DND-41 (cell line): Measurements from ENCODE around the gene NRG2.

ENCODE experiments used
- ATAC-seq: fragments of 200-7000 bp; cut with Tn5 transposase; 3 replicates; pipeline ENCODE4 v1.9.1; 2021; ENCODE audit warnings: low read depth; ENCODE audit not compliant: insufficient read depth
- DNase-seq: peaks from one replicate; pipeline ENCODE4 v3.0.0-alpha.2; 2020
- H2AFZ ChIP-seq: 2 replicates; pipeline ENCODE4 v1.6.0; 2012; ENCODE audit warnings: low read depth, low read length
- H3K27ac ChIP-seq: 2 replicates; pipeline ENCODE4 v1.5.1; 2012; ENCODE audit warnings: low read length, inconsistent platforms
- H3K27me3 ChIP-seq: fragments of 200-600 bp; sonication (generic); 2 replicates; pipeline ENCODE4 v1.6.0; 2012; ENCODE audit warnings: low read length, mild to moderate bottlenecking, inconsistent platforms; ENCODE audit not compliant: insufficient read depth, poor library complexity
- H3K36me3 ChIP-seq: 2 replicates; pipeline ENCODE4 v1.5.1; 2012; ENCODE audit warnings: low read length, inconsistent platforms; ENCODE audit not compliant: insufficient read depth
- H3K4me1 ChIP-seq: 2 replicates; pipeline ENCODE4 v1.5.1; 2012; ENCODE audit warnings: mild to moderate bottlenecking, low read length; ENCODE audit not compliant: insufficient read depth
- H3K4me2 ChIP-seq: 2 replicates; pipeline ENCODE4 v1.6.0; 2012; ENCODE audit warnings: mild to moderate bottlenecking, moderate library complexity, low read length, inconsistent platforms; ENCODE audit not compliant: insufficient read depth
- H3K4me3 ChIP-seq, 2 experiments: fragments of 200-600 bp in 1 of 2; shearing (Covaris generic) in 1 of 2; 2 replicates each; pipeline ENCODE4 v1.5.1; 2012 to 2016; ENCODE audit warnings: inconsistent platforms in 2 of 2, low read length in 2 of 2, mild to moderate bottlenecking in 2 of 2, low read depth in 1 of 2, moderate library complexity in 1 of 2
- H3K79me2 ChIP-seq: 2 replicates; pipeline ENCODE4 v1.6.0; 2012; ENCODE audit warnings: low read length, inconsistent platforms; ENCODE audit not compliant: insufficient read depth
- H3K9ac ChIP-seq: 2 replicates; pipeline ENCODE4 v1.6.0; 2012; ENCODE audit warnings: low read depth, mild to moderate bottlenecking, inconsistent platforms, low read length, moderate library complexity
- H3K9me3 ChIP-seq: 2 replicates; pipeline ENCODE4 v1.5.1; 2012; ENCODE audit warnings: low read length, moderate library complexity, mild to moderate bottlenecking, inconsistent platforms; ENCODE audit not compliant: insufficient read depth, severe bottlenecking
- H4K20me1 ChIP-seq: 2 replicates; pipeline ENCODE4 v1.6.0; 2012; ENCODE audit warnings: low read length; ENCODE audit not compliant: insufficient read depth
- EZH2 ChIP-seq: IDR thresholded peaks from 3 replicates; pipeline ENCODE4 v1.6.1; 2012; ENCODE audit warnings: borderline replicate concordance, low read depth, mild to moderate bottlenecking, moderate library complexity, low read length, inconsistent platforms; ENCODE audit not compliant: severe bottlenecking
- TF ChIP-seq, protein P1 (sequence below): IDR thresholded peaks from 2 replicates; pipeline ENCODE4 v1.5.1; 2012; ENCODE audit warnings: borderline replicate concordance, low read length, moderate library complexity, mild to moderate bottlenecking; ENCODE audit not compliant: poor library complexity, severe bottlenecking; ENCODE audit errors: extremely low read depth

Gene NRG2

DNA sequence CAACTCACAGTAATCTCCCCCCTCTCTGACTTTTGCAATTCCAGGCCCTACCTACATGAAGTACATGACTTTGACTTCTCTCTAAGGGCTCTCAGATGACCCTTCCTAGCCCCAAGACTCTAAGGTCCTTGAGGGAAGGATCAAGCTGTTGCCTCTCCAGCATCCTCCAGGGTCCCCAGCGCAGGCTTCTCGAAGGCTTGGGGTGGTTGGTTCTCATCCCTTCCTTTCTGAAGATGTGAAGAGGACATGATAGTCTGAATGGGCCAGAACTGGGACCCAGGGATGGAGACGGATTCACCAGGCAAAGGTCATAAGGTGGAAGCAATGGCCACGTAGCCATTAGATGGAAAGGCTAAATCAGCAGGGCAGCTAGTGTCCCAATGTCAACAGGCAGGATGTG is 86.8 kb downstream of the NRG2 start:
- no peak overlapping the region for H3K27ac ChIP-seq
- no peaks in the 10 kb centered on the region for H3K79me2 ChIP-seq
- H3K27me3 ChIP-seq = peaks cover 23% of the 10 kb centered on the region
- H4K20me1 ChIP-seq = 0 out of 2 replicates have a peak, but pooled peaks cover 2% of the 10 kb centered on the region
- no peaks in the 10 kb centered on the region for H3K36me3 ChIP-seq
- ATAC-seq (no peak), DNase-seq (no peak)
- no peak overlapping the region for H2AFZ ChIP-seq
- no peak for TF ChIP-seq EZH2
- TF ChIP-seq, protein P1, sequence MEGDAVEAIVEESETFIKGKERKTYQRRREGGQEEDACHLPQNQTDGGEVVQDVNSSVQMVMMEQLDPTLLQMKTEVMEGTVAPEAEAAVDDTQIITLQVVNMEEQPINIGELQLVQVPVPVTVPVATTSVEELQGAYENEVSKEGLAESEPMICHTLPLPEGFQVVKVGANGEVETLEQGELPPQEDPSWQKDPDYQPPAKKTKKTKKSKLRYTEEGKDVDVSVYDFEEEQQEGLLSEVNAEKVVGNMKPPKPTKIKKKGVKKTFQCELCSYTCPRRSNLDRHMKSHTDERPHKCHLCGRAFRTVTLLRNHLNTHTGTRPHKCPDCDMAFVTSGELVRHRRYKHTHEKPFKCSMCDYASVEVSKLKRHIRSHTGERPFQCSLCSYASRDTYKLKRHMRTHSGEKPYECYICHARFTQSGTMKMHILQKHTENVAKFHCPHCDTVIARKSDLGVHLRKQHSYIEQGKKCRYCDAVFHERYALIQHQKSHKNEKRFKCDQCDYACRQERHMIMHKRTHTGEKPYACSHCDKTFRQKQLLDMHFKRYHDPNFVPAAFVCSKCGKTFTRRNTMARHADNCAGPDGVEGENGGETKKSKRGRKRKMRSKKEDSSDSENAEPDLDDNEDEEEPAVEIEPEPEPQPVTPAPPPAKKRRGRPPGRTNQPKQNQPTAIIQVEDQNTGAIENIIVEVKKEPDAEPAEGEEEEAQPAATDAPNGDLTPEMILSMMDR = no peak
- H3K4me1 ChIP-seq = no peaks in the 10 kb centered on the region
- H3K9ac ChIP-seq = no peak overlapping the region
- H3K4me3 ChIP-seq = no peak overlapping the region
- no peaks in the 10 kb centered on the region for H3K9me3 ChIP-seq
- H3K4me2 ChIP-seq = no peak overlapping the region

GRCh38 chr5:139955616-139956273 is 87.4 kb downstream of the NRG2 start:
- Histone ChIP-seq H3K27me3 (peaks cover 23% of the 10 kb centered on the region), H3K4me2 (no peak overlapping the region), H3K9me3 (no peaks in the 10 kb centered on the region), H3K4me1 (no peaks in the 10 kb centered on the region), H3K9ac (no peak overlapping the region), H3K79me2 (no peaks in the 10 kb centered on the region), H3K4me3 (no peak overlapping the region), H2AFZ (no peak overlapping the region), H3K27ac (no peak overlapping the region), H3K36me3 (no peaks in the 10 kb centered on the region), H4K20me1 (0 out of 2 replicates have a peak, but pooled peaks cover 2% of the 10 kb centered on the region)
- DNase-seq = no peak
- TF ChIP-seq, protein P1 = no peak
- TF ChIP-seq EZH2 = no peak
- no peak; the same call in 2 of the 3 replicates for ATAC-seq

DNA sequence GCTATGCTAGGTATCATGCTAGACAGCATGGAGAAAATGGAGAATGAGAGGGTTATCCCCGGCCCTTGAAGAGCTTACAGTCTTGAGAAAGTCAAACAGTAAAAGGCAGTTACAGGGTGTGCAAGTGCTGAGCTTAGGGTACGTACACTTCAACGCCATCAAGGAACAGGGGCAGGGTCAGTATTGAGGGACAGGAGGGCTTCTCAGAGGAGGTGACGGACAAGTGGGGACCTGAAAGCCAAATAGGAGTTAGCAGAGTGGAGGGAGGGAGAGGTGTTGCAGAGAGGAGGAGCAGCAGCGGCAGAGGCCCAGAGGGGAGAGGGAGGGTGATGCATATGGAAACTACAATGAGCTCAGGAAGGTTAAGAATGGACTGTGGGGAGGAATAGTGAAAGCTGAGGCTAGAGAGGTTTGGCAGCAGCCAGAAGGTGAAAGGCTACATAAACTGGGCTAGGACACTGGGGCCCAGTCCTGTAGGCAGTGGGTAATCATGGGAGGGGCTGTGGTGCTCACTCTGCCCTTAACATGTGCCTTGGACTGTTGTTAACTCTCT is 88.0 kb downstream of the NRG2 start:
- Histone ChIP-seq H3K27ac (no peak overlapping the region), H3K9ac (no peak overlapping the region), H3K4me3 (no peak overlapping the region), H3K4me2 (no peak overlapping the region), H3K9me3 (no peaks in the 10 kb centered on the region), H3K36me3 (no peaks in the 10 kb centered on the region), H3K4me1 (no peaks in the 10 kb centered on the region), H3K79me2 (no peaks in the 10 kb centered on the region), H2AFZ (no peak overlapping the region), H4K20me1 (0 out of 2 replicates have a peak, but pooled peaks cover 2% of the 10 kb centered on the region), H3K27me3 (peaks cover 25% of the 10 kb centered on the region)
- no peak for ATAC-seq
- no peak for DNase-seq
- TF ChIP-seq EZH2 = no peak

DNA sequence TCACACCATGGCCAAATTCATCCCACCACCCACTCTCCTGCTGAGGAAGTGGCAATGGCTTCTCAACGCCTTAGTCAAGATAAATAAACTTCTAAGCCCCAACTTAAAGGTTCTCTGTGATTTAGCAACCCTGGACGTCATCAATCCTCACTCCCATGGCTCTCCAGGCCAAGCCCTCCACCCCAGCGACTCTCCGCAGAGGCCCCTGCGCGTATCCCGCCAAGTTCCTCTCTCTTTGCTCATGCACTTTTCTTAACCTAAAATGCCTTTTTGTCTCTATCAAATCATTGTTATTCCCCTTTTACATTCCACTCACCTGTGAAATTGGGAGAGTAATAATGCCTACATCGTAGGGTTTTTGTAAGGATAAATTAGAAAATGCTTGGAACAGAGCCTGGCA is 88.6 kb downstream of the NRG2 start:
- ATAC-seq = no peak
- Histone ChIP-seq H3K4me2 (no peak overlapping the region), H3K79me2 (no peaks in the 10 kb centered on the region), H2AFZ (no peak overlapping the region), H3K4me1 (no peaks in the 10 kb centered on the region), H3K27me3 (peaks cover 31% of the 10 kb centered on the region), H4K20me1 (0 out of 2 replicates have a peak, but pooled peaks cover 2% of the 10 kb centered on the region), H3K9me3 (no peaks in the 10 kb centered on the region), H3K36me3 (no peaks in the 10 kb centered on the region), H3K9ac (no peak overlapping the region), H3K4me3 (no peak overlapping the region), H3K27ac (no peak overlapping the region)
- TF ChIP-seq, protein P1 = no peak
- no peak for TF ChIP-seq EZH2
- DNase-seq = no peak
